HG03108 (cell line): ENCODE data around the gene MYO7B.

Source experiments
- ATAC-seq: cut with Tn5 transposase; IDR thresholded peaks from one replicate; pipeline ENCODE4 v1.9.1; 2021; ENCODE audit warnings: moderate library complexity; ENCODE audit not compliant: unreplicated experiment

Gene MYO7B

DNA sequence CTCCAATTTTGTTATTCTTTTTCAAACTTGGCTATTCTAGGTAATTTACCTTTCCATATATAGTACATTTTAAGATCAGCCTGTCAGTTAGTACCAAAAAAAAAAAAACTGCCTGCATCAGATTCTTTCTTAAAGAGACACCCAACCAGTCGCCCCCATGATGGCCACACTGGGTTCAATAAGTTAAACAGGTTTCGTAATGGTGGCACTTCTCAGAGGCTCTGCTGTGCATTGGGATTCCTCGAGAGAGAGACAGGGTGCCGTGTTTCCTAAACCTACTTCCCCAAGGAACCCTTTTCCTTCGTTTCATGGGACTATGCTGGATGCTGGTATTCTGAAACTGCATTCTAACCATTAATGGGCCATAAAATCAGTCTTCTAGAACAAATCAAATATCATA is 37.4 kb downstream of the MYO7B start:
- ATAC-seq: no peak

DNA sequence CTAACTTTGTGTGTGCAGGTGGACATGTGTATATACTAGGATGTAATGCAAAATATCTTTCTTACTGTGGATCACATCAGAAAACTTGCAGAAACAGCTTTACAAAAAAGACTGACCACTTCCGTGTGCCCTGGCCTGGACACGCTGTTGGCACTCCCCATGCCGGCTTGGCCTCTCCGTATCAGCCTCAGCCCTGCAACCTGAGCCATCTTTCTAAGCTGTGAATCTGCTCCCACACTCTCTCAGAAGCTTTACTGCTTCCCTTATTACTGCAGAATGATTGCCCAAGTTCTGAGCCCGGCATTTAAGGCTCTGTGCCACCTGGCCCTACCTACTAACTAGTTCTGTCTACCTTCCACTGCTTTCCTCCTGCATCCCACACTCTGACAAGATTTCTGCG is 37.8 kb downstream of the MYO7B start:
- no peak for ATAC-seq

DNA sequence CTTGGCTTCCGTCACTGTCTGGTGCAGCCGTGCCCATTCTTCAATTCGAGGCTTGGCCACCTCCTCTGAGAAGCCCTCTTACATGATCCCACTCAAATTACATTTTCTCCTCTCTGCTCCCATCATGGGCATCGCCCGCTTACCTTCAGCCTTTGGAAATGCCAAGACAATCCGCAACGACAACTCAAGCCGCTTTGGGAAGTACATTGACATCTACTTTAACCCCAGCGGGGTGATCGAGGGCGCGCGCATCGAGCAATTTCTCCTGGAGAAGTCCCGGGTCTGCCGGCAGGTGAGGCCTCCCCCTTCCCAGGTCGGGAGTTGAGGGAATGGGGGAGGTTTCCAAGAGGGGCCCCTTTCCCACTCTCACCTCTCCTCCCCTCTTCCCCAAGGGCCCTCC is 38.3 kb downstream of the MYO7B start:
- no peak for ATAC-seq

DNA sequence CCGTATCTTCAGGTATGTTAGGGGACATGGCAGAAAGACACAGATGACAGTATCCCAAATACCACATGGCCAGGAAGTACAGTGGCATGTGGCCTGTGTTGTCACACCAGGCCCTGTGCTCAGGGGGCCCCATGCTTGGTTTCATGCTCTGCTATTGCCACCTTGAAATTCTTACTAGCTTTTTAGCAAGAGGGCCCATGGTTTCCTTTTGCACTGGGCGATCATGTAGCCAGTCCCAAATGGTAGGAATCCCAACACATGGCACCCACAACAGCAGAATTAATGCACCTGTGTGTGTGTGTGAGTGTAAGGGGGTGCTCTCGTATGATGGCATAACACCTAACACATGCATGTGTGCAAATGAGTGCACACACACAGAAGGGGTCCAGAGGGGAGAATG is 39.2 kb downstream of the MYO7B start:
- no peak for ATAC-seq

DNA sequence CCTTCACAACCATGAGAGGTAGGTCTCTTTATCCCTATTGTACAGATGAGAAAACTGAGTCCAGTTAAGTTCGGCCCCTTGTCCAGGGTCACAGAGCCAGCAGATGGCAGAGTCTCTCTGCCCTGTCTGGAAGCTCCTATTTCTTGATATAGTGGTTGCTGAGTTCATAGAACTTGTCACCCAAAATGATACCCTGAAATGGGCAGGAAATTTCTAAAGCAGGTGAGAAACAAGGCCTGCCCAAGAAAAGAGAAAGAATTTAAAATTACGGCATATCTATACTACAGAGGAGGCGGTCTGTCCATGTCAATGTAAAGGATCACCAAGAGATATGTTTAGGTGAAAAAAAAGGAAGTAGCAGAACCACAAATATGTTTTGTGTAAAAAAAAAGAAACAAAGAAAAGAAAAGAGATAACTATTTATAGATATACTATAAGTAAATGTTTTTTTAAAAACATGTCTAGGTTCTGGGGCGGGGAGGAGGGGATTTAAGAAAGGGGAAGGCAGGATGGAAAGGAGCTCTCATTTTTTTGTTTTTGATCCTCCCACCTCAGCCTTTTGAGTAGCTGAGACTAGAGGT is 39.8 kb downstream of the MYO7B start:
- no peak for ATAC-seq

DNA sequence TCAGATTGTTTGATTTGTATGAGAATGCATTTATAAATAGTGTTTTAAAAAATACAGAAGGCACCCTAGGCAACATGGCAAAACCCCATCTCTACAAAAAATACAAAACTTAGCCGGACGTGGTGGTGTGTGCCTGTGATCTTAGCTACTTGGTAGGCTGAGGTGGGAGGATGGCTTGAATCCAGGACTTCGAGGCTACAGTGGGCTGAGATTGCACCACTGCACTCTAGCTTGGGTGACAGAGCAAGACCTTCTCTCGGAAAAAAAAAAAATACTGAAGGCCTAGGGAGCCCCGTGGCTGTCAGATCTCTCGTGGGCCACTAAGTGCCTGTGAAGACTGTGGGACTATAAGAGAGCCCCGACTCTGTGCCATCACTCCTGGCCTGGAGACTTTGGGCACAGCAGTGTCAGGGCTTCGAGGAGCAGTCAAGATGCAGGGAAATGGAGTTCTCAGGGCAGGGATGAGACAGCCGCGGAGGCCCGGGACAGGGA is 40.5 kb downstream of the MYO7B start:
- no peak for ATAC-seq

DNA sequence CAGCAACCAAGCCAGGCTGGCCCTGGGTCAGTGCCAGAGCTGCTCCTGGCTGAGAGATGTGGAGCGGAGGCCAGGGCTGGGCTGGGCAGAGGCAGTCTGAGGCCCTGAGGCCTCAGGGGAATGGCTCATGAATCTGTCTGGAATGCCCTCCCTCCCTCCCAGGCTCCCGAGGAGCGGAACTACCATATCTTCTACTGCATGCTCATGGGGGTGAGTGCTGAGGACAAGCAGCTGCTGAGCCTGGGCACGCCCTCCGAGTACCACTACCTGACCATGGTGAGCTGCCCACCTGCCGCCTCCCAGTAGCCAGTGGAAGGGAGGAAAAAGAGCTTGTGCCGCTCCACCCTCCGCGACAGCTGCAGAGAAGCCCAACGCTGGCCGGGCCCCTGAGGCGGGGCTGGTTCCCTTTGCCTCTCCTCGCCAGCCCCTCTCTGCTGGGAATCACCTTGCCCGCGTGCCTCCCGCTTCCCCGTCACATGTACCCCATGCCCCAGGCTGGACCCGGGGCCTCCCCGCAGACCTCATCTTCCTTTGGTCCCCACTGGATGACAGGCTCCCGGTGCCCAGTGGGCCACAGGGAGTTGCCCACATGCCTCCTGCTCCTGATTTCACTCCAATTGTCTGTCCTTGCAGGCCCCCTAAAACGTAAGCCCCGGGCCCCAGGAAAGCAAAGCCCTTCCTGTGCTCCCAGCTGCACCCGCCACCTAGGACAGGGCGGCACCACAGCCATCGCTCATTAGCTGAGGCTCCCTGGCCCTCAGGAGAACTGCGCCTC is 41.1 kb downstream of the MYO7B start:
- ATAC-seq: no peak

DNA sequence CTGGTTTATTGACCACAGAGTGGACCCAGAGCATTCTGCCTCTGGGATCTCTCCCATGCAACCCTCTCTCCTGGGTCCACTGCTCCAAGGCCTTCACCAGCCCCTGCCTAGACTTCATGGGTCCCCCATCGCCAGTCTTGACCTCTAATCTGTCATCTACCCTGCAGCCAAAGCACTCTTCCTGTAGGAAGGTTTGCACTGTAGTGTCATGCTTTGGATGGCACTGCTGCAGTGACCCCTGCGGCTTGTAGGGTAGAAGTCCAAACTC is 41.7 kb downstream of the MYO7B start:
- ATAC-seq: no peak

DNA sequence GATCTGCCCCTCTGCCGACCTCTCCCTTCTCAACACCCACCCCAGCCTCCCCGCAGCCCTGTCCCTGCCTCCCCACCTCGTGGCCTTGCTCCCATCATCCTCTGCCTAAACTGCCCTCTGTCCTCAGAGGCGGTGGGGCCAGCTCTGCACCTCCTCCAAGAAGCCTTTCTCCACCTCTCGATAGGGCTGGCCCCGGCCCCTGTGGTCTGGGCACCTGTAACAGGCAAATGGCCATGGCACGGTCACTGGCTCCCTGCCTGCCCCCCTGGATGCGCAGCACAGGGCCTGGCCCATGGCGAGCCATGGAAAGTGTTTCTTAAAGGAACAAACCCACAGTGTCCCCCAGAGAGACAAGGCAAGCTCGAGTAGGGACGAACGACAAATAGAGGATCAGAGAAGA is 42.0 kb downstream of the MYO7B start:
- no peak for ATAC-seq

DNA sequence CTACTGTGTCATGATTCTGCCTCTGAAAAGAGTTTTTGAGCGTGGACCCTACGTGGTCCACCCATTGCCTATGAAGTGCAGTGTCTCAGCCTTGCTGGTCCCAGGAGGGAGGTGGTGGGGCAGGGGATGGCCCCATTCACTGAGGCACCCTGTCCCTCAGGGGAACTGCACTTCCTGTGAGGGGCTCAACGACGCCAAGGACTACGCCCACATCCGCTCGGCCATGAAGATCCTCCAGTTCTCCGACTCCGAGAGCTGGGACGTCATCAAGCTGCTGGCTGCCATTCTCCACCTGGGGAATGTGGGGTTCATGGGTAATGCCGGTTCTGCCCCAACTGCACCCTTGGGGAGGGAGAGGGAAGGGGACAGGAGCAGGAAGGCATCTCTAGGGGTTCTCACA is 42.5 kb downstream of the MYO7B start:
- peak; percentile 66 for ATAC-seq

DNA sequence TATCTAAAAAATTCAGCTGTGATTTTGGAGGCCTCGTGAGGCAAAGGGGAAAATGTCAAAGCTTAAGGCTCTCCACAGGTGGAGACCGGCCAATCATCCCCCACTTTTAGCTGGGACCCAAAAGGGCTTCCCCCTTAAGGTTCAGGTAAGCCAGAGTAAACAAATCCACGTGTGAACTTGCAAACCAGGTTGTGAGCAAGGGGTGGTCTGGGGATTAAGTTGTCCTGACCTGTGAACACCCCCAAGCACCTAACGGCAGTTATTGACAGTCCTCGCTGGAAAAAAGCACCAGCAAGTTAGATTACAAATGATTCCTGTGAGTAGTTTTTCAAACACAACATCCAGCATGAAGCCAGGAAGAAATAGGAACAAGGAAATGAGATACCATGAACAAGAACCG is 42.9 kb downstream of the MYO7B start:
- ATAC-seq: no peak

DNA sequence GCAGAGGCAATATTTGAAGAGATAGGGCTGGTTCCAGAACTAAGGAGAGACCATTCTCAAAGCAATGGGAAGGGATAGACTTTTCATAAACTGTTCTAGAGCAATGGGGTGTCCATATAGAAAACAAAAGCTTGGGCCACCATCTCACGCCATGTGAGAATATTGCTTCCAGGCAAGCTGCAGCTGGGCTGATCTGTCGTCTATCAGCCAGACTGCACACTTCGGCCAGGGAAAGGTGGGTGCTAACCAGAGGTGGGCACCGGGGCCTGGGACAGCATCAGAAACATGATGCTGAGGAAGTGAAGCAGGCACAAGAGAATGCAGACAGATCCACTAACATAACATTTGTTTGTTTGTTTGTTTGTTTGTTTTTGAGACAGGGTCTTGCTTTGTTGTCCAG is 43.7 kb downstream of the MYO7B start:
- no peak for ATAC-seq

DNA sequence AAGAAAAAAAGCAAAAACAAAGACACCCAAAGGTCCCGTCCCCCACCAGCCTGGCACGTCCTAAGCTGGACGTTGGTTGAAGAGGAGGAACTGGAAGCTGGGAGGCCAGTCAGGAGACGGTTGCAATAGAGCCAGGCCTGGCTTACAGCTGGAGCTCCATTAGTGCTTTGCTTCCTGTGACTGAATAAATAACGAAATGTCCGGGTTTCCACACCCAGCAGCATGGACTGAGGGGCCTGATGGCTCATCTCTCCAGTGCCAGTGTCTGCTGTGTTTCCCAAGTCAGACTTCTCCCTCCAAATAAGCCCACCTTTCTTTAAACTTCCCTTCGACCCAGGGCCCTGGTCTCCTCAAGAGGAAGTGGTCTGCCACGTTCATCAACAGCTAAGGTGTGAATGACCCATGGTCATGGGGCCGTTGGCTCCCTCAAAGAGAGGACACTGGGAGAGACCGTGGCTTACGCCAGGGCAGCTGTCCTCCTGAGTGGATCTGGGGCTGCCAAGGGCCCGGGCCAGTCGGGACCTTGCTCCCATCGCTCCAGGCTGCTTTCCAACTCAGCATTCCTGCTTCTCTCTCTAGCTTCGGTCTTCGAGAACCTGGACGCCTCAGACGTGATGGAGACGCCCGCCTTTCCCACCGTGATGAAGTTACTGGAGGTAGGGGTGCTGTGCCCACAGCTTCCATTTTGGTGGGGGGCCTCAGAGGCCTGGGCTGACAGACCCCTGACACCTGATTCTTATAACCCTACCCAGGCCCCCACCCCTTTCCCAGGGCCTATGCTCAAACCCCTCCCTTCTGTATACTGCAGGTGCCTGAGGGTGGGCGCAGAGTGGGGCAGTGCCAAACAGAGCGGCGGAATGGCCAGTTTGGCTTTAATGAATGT is 44.9 kb downstream of the MYO7B start:
- no peak for ATAC-seq

DNA sequence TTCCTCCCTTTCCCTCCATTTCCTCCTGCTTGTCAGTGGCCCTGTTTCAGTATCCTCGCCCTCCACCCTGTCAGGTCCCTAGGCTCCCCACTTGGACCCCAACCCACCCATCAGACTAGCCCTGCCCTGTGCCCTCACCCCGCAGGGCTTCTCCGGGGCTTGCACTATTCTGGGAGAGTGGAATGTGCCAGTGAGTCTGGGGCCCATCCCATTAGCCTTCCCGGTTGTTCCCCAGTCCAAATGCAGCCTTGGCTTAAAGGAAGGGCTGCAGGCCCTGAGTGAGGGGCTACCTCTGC is 45.5 kb downstream of the MYO7B start:
- ATAC-seq: no peak

DNA sequence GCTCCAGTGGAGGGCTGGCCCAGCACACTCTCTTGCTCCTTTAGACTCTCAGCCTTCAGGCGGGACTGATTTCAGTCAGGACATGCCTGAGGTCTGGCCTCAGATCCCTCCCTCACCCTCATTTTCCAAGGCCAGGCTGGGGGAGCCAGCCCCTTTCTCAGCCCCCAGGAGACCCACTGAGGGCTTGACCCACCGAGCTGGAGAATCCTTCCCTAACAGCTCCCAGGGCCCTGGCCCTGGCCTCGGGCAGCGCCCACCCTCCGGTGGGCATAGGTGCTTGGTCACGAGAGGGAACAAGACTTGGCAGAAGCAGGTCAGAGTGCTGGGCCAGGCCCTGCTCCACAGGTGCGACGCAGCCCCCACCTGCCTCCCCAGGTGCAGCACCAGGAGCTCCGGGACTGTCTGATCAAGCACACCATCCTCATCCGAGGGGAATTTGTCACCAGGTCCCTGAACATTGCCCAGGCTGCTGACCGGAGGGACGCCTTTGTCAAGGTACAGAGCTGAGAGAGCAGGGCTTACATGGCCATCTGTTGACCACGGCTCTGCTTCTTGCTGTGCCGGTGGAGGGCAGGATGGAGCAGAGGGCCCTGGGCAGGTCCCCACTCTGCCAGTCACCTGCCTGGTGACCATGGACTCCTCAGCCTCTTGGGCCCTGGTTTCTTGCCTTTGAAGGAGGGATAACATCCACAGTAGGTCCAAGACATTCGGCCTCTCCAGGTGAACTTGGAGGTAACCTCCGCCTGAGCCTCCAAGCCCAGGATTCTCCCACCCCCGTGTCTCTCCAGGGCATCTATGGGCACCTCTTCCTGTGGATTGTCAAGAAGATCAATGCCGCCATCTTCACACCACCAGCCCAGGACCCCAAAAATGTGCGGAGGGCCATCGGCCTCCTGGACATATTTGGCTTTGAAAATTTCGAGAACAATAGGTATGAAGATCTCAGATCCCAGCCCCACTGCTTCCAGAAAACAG is 46.3 kb downstream of the MYO7B start:
- ATAC-seq: no peak

DNA sequence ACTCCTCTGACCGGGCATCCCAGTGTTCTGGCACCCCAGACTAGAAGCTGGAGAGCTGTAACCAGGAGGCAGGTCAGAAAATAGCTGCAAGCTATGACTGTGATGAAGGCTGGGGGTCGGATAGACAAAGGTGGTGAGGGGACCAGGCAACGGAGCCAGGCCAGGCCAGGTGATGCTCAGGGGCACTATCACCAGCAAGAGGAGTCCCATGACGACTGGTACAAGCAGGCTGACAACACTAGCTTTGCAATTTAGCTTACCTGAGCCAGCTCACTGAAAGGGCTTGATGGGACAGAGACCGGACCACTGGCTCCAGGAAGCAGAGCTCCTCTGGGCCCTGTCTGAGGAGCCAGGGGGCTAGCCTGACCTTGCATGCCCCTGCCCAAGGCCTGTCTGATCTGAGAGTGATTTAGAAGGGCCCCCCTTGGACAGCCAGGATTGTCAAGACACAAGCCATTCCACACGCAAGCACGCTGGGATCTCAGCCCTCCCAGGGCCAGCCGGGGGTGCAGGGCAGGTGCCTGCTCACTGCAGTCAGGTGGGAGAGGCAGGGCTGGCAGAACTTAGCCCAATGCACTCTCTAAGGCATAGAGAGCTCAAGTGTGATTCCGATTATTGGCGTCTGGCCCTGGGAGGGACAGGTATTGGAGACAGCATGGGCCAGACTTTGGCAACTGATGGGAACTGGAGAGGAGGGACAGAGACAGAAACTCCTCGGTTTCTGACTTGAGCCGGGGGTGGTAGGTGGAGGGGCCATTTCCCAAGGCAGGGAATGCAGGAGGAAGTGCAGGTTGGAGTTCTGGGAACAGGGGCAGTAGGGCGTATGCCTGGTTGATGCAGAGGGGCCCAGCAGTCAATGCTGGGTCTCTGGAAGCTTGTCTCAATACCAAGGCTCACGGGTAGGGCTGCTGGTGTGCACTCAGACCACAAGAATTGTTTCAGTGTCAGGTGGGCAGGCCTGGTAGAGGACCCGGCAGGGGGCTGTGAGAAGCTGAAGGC is 47.7 kb downstream of the MYO7B start:
- no peak for ATAC-seq

DNA sequence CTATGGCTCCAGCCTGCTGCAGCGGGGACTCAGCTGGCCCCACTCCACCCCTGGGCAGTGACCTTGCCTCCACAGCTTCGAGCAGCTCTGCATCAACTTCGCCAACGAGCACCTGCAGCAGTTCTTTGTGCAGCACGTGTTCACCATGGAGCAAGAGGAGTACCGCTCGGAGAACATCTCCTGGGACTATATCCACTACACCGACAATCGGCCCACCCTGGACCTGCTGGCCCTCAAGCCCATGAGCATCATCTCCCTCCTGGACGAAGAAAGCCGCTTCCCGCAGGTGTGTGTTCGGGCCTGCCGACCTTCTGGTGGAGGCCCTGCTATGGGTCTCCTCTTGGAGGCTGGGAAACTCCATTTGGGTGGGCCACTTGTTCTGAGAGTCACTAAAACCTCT is 48.6 kb downstream of the MYO7B start:
- ATAC-seq: no peak

DNA sequence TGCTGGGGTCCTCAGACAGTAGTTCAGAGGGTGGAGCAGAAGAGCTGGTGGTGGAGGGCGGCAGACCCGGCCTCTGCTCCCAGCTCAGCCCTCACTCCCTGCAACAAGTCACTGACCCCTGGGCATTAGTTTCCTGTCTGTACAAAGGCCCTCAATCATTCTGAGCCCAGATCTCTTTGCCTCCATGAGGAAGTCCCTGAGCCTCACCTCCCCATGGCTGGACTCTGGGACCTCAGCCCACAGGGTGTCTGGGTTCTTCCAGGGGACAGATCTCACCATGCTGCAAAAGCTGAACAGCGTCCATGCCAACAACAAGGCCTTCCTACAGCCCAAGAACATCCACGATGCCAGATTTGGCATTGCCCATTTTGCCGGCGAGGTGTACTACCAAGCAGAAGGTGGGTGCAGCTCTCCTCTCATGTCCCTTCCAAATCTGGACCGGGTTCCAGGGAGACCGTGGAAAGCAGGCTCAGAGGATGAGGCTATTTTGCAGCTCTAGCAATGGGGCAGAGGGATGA is 49.1 kb downstream of the MYO7B start:
- no peak for ATAC-seq

DNA sequence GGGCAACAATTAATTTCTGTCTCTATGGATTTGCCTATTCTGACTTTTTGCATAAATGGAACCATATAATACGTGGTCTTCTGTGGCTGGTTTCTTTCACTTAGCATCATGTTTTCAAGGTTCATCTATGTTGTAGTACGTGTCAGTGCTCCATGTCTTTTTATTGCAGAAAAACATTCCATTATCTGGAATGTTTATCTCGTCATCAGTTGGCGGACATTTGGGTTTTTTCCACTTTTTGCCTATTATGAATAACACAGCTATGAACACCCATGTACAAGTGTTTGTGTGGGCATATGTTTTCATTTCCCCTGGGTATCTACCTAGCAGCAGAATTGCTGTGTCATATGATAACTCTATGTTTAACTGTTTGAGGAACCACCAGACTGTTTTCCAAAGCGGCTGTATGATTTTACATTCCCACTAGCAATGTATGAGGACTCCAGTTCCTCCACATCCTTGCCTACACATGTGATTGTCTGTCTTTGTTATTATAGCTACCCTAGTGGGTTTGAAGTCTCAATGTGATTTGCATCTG is 49.9 kb downstream of the MYO7B start:
- no peak for ATAC-seq
